22Rv1 (cell line): Measurements from ENCODE around the gene BCOR.

Source experiments
- ZFX ChIP-seq: fragments of 450-650 bp; IDR thresholded peaks from 2 replicates; pipeline ENCODE4 v1.6.1; 2017; ENCODE audit warnings: antibody characterized with exemption, borderline replicate concordance
- TF ChIP-seq, protein P1 (sequence below): fragments of 450-650 bp; IDR thresholded peaks from 2 replicates; pipeline ENCODE4 v1.5.1; 2017; ENCODE audit warnings: mild to moderate bottlenecking

DNA sequence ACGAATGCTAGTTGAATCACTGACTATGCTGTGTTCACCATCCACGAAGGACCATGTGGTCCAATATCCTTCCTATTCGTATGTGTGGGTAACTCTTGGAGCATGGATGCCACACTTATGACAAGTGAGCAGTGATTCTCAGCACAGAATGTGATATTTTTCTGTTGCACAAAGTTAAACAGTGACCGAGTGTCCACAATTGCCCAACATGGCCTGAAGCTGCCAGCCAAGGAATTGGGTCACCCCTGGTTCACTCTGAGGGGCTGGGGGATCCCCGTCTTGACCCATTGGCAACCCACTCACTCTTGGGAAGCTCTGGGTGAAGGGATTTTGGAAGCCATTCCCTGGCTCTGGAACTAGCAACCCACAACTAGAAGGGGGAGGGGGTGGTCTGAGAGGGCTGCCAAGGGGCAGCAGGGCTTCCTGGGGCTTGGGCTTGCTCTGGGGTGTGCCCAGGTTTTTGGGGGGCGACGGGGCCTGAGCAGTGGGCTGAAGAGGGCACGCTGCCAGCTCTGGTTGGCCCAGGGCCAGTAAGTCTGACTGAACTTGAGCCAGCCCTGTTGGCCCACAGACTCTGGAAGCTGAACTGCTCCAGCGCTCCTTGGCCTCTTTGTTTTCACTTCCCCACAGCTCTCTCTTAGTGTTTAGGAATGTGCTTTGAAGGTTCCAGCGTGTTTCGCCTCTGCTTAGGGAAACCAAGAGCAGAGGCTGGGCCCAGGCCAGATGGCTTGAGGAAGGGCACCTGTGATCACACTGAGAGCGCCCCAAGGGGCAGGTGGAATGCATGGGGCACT lies 43.1 kb upstream of the BCOR start:
- TF ChIP-seq, protein P1, sequence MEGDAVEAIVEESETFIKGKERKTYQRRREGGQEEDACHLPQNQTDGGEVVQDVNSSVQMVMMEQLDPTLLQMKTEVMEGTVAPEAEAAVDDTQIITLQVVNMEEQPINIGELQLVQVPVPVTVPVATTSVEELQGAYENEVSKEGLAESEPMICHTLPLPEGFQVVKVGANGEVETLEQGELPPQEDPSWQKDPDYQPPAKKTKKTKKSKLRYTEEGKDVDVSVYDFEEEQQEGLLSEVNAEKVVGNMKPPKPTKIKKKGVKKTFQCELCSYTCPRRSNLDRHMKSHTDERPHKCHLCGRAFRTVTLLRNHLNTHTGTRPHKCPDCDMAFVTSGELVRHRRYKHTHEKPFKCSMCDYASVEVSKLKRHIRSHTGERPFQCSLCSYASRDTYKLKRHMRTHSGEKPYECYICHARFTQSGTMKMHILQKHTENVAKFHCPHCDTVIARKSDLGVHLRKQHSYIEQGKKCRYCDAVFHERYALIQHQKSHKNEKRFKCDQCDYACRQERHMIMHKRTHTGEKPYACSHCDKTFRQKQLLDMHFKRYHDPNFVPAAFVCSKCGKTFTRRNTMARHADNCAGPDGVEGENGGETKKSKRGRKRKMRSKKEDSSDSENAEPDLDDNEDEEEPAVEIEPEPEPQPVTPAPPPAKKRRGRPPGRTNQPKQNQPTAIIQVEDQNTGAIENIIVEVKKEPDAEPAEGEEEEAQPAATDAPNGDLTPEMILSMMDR: no peak
- no peak for TF ChIP-seq ZFX
